ENCODE results near the gene OR1N1.

OR1N1 gene

GRCh38 chr9:122498883-122499288 is 28.2 kb downstream of the OR1N1 start:
- DNase-seq (ENCODE audit: extremely low spot score) = peak; percentile 51
- CTCF ChIA-PET = interaction anchor here (0.7 to 1.3 kb wide), 7 partner anchors 9 to 310 kb away, joined by 3 to 6 read pairs (median 3); no protein-coding TSS in a partner anchor
- POLR2A ChIA-PET = no interaction called here
- TF ChIP-seq PKNOX1 (IDR thresholded peaks at IDR 0.05) (no peak), FOXA1 (IDR thresholded peaks at IDR 0.05) (no peak), ELF4 (IDR thresholded peaks at IDR 0.05) (no peak), CTBP1 (IDR thresholded peaks at IDR 0.05; ENCODE audit: borderline replicate concordance) (no peak), SUZ12 (IDR thresholded peaks at IDR 0.05) (no peak), SP1 (IDR thresholded peaks at IDR 0.05) (no peak)

- POLR2A ChIA-PET = no interaction called here
- TF ChIP-seq FOXM1 (IDR thresholded peaks at IDR 0.05; ENCODE audit: borderline replicate concordance) (no peak), SP1 (IDR thresholded peaks at IDR 0.05) (no peak), TARDBP (IDR thresholded peaks at IDR 0.05) (no peak)
- CTCF ChIA-PET = no interaction called here
- no peak for DNase-seq (ENCODE audit: extremely low spot score)
These were observed 48.0 kb downstream of the OR1N1 start for GRCh38 chr9:122479062-122479461.

- TF ChIP-seq HDGF (IDR thresholded peaks at IDR 0.05; ENCODE audit: borderline replicate concordance) (no peak), ELF4 (IDR thresholded peaks at IDR 0.05) (no peak), FOXA1 (IDR thresholded peaks at IDR 0.05) (no peak), L3MBTL2 (conservative IDR thresholded peaks at IDR 0.05) (no peak), FOXK2 (IDR thresholded peaks at IDR 0.05) (no peak), TARDBP (IDR thresholded peaks at IDR 0.05) (no peak), CTBP1 (IDR thresholded peaks at IDR 0.05; ENCODE audit: borderline replicate concordance) (no peak), ZNF384 (IDR thresholded peaks at IDR 0.05) (no peak), FOXM1 (IDR thresholded peaks at IDR 0.05; ENCODE audit: borderline replicate concordance) (no peak), SUZ12 (IDR thresholded peaks at IDR 0.05) (no peak), BHLHE40 (IDR thresholded peaks at IDR 0.05; ENCODE audit: borderline replicate concordance) (no peak), LEF1 (IDR thresholded peaks at IDR 0.05; ENCODE audit: borderline replicate concordance) (no peak), PKNOX1 (IDR thresholded peaks at IDR 0.05) (no peak), SP1 (IDR thresholded peaks at IDR 0.05) (no peak), NFRKB (IDR thresholded peaks at IDR 0.05) (no peak), ARNT (IDR thresholded peaks at IDR 0.05) (no peak)
- ChIA-PET CTCF (no interaction called here), POLR2A (no interaction called here)
- DNase-seq (ENCODE audit: extremely low spot score) = no peak
These were observed 49.3 kb downstream of the OR1N1 start, which contains the start of gene OR1J1 for GRCh38 chr9:122477826-122478225. OR1J1 (minus strand) TSS chr9:122477926; CDS start chr9:122477926, 0 bp downstream.

- CTCF ChIA-PET = no interaction called here
- POLR2A ChIA-PET = no interaction called here
- DNase-seq (ENCODE audit: extremely low spot score) = no peak
- TF ChIP-seq ARNT (IDR thresholded peaks at IDR 0.05) = no peak
- no peak for TF ChIP-seq ELF4 (IDR thresholded peaks at IDR 0.05)
These were observed 49.7 kb downstream of the OR1N1 start for GRCh38 chr9:122477346-122477745.

All from HEK293T (cell line).